Astrocyte (in vitro differentiated cells and primary cell): ENCODE data around the gene VSTM2L.

Source experiments
- EZH2 ChIP-seq: IDR thresholded peaks from 2 replicates; pipeline ENCODE4 v1.6.1; 2012; ENCODE audit warnings: mild to moderate bottlenecking, low read length, inconsistent platforms; ENCODE audit not compliant: insufficient read depth
- TF ChIP-seq, protein P1 (sequence below): IDR thresholded peaks from 2 replicates; pipeline ENCODE4 v1.5.1; 2011; ENCODE audit warnings: low read depth, mild to moderate bottlenecking, inconsistent platforms, low read length, moderate library complexity; ENCODE audit not compliant: insufficient read depth

DNA sequence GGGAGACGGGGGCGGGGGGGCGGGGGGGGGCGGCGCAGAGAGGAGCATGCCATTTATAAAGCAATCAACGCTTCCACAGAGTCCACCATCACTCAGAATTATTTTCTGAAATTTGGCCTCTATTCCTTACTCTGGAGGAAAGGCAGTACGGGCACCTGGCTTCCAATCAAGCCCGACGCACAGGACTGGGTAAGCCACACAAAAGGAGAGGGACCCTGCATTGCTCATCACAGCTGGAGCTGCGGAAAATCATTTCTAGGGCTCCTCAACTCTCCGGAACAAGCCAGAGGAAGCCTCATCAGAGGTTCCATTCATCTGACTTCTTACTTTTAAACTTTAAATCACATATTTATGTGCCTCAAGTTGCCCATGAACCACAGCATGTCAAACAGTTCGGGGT, 74.4 kb downstream of the VSTM2L start:
- TF ChIP-seq, protein P1, sequence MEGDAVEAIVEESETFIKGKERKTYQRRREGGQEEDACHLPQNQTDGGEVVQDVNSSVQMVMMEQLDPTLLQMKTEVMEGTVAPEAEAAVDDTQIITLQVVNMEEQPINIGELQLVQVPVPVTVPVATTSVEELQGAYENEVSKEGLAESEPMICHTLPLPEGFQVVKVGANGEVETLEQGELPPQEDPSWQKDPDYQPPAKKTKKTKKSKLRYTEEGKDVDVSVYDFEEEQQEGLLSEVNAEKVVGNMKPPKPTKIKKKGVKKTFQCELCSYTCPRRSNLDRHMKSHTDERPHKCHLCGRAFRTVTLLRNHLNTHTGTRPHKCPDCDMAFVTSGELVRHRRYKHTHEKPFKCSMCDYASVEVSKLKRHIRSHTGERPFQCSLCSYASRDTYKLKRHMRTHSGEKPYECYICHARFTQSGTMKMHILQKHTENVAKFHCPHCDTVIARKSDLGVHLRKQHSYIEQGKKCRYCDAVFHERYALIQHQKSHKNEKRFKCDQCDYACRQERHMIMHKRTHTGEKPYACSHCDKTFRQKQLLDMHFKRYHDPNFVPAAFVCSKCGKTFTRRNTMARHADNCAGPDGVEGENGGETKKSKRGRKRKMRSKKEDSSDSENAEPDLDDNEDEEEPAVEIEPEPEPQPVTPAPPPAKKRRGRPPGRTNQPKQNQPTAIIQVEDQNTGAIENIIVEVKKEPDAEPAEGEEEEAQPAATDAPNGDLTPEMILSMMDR, result no peak
- TF ChIP-seq EZH2, result no peak
